ENCODE data around the gene CRISPLD2.
"Not testable (repeated sequence)": the region's sequence is repeated elsewhere in the genome, so short reads cannot be mapped to it uniquely, and the experiment has no call there.

CRISPLD2 gene

GRCh38 chr16:84823926-84824325 is 4.1 kb downstream of the CRISPLD2 start:
- DNase-seq: no peak

DNA sequence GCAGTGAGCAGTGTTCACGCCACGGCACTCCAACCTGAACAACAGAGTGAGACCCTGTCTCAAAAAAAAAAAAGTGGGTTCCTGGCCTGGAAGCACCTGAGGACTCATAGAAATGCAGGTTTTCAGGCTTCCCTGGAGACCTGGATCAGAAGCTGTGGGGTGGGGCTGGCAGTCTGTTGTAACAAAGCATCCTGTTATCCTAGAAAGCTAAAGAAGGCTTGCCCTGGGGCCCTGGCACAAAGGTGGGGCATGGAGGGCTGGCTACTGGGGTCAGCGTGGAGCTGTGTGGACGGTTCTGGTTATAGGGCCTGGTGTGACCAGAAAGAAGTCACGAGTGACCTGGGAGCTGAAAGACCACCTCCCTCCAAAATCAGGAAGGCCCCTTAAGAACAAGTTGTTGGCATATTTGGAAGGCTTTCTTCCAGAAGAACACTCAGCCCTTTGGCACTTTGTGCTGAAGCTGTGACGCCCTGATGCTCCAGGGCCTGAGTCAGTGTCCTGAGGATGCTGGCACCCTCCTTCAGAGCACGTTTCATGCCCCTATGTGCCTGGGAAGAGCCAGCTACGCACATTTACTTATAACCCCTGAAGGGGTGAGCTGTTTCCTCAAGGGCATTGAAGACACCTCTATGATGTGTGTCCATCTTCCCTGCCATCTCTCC is 6.2 kb downstream of the CRISPLD2 start:
- DNase-seq: no peak

DNA sequence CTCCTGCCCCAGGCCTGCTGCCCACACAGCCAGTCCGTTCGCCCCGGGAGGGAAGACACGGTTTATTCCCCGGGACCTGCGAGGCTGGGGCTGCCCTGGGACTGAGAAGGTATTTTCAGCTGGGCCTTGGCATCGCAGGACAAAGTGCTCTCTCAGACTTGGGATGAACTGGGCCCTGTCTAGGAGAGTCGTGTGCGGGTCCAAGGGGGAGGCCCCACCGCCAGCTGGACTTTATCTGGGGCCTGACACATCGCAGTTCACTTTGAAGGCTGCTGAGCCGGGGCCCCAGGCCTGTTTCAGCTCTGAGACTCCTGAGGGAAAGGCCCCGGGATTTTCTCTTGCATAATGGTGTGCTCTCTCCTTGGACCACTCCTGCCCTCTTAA is 6.8 kb downstream of the CRISPLD2 start:
- no peak for DNase-seq

DNA sequence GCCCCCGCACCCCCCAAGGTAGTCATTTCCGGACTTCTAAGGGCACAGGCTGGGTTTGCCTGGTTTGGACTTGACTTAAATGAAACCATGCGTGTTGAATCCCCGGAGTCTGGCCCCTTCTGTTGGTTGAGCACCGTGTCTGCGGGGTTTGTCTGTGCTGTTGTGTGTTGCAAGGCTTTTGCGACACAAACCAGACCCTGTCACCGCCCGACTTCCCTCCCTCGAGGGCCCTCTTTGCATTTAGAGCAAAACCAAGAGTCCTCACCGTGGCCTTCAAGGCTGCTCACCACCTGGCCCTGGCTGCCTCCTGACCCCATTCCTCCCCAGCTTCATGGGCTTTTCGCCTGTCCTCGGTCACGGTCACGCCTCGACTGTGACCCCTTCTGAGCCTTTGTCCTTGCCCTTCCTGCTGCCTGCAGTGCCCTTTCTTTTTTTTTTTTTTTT is 7.4 kb downstream of the CRISPLD2 start:
- no peak for DNase-seq

GRCh38 chr16:84827897-84828296 is 8.1 kb downstream of the CRISPLD2 start:
- no peak for DNase-seq

GRCh38 chr16:84828322-84828721 is 8.5 kb downstream of the CRISPLD2 start:
- no peak for DNase-seq

DNA sequence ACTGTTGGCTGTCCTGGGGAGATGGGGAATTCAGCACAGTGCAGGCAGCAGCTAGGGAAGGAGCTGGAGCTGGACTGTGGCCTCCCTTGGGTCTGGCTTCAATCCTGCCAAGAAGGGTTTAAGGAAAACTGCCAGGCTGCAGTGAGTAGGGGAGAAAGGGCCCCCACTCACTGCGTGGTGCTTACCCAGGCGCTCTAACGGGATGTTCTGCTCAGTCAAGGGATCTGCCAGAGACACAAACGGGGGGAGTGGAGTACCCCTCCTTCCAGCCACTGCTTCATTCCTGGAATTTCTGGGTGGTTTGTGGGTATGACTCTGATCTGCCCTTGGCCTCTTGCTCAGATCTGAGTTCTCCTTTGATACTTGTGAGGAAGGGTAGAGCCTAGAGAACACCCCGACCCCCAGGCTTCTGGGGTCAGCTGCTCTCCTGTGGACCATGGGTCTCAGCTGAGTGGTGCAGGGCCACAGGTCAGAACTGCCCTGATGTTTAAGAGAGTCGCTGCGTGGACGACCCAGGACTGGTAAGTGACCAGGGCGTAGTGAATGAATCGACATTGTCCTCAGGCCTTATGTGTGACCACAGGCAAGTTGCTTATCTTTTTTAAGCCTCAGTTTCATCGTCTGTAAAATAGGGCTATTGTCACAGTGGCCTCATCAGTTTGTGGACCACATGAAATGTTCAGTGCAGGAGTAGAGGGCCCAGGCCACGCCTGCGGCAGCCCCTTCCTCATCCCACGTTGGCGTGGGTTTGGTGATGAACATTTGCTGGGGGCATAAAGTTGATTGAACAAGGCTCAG is 9.6 kb downstream of the CRISPLD2 start:
- DNase-seq: no peak

- no peak for DNase-seq
These were observed 11.1 kb downstream of the CRISPLD2 start for GRCh38 chr16:84830765-84831384.

DNA sequence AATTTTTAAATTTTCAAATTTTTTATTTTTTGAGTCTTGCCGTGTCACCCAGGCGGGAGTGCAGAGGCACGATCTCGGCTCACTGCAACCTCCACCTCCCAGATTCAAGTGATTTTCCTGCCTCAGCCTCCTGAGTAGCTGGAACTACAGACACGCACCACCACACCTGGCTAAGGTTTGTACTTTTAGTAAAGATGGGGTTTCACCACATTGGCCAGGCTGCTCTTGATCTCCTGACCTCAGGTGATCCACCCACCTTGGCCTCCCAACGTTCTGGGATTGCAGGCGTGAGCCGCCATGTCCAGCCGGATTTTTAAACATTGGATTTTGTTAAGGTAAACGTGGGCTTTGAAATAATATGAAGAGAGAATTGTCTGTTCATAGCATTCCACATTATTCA is 11.9 kb downstream of the CRISPLD2 start:
- DNase-seq: not testable (repeated sequence)

DNA sequence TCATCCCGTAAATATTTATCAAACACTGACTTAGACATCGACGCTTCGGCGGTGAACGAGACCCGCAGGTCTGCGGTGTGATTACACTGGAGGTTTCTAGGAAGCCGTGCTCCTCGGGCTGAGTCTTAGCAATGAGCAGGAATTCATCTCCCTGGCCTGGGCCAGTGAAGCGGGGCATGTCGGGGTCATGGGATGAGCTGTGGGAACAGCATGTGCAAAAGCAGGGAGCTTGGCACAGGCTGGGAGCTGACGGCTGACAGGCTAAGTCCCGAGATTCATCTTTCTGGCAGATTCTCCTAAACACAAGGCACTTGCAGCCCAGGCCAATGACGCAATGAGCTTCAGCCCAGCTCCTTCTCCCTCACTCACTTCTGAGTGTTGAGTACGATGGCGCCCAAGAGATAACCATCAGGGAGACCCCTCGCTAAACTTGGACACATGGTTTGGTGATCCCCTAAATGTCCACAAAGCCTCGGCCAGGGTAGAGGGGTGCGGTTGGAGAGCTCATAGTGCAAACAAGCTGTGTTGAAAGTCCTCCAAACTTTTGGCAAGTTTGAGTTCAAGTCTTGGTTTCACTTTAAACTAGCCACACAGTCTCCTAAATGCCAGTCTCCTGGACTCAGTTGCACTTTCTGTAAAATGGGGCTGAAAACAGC is 12.8 kb downstream of the CRISPLD2 start:
- no peak for DNase-seq

- no peak for DNase-seq
These were observed 13.3 kb downstream of the CRISPLD2 start for GRCh38 chr16:84833144-84833500.

DNA sequence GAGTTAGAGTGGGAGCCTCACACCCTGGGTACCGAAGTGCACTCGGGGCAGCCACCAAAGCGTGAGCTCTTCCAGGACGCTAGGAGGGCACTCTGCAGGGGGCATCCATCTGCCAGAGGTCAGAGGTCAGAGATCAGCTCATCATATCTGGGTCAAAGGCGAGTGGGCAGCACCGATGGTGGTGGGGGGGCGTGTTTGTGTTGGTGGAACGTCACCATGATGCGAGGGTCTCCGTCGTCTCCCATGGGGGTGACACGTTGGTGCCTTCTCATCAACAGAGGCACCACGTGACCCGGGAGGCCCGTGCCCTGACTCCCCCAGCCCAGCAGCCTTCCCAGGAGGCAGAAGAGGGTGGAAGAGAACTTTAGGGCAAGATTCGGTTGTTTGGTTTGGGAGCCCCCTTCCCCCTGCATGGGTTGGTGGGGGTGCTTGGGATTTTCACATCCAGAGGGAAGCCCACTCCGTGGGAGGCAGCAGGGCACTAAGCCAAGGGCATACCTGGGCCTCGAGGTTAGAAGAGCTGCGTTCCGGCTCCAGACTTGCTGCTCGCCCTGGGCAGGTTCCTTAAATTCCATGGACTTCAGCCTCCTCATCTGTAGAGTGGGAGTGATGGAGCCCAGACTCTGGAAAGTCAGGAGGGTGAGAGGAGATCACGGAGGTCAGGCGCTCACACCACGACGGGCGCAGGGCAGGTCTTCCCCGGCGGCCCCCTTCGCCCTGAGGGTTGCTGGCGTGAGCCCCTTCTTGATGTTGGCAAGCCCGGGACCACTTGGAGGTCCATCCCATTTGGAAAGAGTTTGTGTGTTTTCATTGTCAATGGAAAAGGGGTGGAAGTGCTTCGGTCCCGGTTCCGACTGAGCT is 14.0 kb downstream of the CRISPLD2 start:
- no peak for DNase-seq

DNA sequence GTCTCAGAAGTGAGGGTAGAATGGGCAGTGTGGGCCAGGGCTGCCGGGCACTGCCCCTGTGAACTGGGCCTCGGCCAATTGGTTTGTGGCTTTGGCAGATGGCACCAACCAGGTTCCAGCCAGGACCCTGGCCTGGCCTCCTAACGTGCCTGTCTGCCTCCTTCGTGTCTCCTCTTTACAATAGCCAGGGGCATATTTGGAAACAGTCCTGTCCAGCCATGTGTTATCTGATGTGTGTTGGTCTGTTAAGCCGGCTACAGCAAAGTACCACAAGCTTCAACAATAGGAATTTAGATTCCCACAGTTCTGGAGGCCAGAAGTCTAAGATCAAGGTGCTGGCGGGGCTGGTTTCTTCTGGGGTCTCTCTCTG is 14.6 kb downstream of the CRISPLD2 start:
- DNase-seq: no peak

DNA sequence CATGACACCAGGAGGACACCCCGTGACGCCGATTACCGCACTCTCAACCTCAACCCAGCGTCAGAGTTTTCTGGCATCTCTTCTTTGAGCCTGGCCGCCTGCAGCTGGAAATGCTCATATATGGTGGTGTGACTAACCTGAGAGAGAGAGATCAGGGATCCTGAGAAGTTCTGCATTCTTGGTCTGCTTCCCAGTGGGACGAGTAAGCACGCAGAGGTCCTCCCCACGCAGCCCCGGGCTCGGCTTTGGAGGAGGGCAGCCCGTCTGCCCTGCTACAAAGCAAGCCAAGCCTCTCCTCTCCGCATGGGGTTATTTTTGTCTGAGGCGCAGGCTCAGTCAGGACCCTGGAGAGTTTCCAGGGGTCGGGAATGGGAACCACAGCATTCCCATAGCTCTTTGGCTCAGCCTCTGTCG is 16.5 kb downstream of the CRISPLD2 start:
- DNase-seq: no peak

DNA sequence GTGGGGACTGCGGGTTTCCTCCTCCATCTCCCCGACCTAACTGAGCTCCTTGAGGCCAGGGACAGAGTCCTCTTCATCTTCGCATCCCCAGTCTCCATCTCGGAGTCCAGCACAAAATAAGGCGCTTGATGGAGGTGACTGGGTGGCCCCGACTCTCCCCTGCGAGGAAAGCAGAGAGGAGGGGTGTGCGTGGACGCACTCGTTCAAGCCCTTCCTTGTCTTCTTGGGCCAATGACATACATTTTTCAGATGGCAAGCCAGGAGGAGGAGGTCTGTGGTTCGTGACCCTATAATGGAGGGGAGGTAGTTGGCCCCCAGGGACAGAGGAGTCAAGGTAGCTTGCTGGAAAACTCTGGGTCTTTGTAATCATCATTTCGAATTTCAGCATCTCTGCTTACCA is 17.2 kb downstream of the CRISPLD2 start:
- no peak for DNase-seq

- no peak for DNase-seq
These were observed 18.7 kb downstream of the CRISPLD2 start for GRCh38 chr16:84838383-84838948.

DNA sequence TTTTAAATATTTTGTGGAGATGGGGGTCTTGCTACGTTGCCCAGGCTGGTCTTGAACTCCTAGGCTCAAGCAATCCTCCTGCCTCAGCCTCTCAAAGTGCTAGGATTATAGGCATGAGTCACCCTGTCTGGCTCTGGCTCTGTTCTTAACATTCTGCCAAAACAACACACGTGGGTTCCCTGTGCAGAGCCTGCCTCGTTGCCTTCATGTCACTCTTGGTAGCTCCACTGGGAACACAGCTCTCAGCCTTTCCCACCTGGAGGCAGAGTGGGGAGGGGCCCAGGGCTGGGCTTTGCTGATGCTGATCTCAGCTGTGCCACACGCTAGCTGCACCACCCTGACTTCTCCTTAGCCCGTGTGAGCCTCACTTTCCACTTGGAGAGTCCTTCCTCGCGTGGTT is 19.3 kb downstream of the CRISPLD2 start:
- no peak for DNase-seq

GRCh38 chr16:84839956-84840355 is 20.2 kb downstream of the CRISPLD2 start:
- no peak for DNase-seq

GRCh38 chr16:84840687-84841627 is 21.2 kb downstream of the CRISPLD2 start:
- DNase-seq: no peak

DNA sequence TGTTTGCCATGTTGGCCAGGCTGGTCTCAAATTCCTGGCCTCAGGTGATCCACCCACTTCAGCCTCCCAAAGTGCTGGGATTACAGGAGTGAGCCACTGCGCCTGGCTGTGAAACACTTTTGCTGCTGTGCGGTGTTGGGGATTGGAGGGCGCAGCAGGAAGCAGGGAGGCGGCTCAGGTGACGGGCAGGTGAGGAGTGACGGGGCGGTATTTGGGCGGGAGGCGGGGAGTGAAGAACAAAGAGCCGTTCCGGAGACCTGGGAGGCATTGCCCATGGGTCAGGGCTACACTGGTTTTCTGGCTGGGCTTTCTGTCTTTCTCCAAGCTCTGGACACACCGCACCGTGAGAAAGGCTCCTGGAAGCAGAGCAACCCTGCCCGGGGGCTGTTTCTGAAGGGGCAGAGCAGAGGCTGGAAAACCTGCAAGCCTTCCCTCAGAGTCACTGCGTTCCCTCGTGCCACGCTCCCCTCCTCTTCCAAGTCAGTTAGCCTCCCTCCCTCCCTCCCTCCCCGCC is 22.1 kb downstream of the CRISPLD2 start:
- DNase-seq: no peak

Measured in activated CD4-positive, alpha-beta T cell treated with anti-CD3 and anti-CD28 coated beads for 48 hours (primary cell).